DMS114 treated with DMSO at 0.1 percent for 48 hours (cell line): ENCODE data around the gene ARHGEF4.
A peak's percentile ranks its signal among the peaks of the same experiment; 100 is the strongest.

Source experiments
- DNase-seq: peaks from one replicate; lab custom pipeline; 2025; ENCODE audit not compliant: unreplicated experiment; lab: John Stamatoyannopoulos, UW

The ARHGEF4 gene

GRCh38 chr2:130850788-130851623 is 14.3 kb downstream of the ARHGEF4 start:
- no peak for DNase-seq

GRCh38 chr2:130851624-130852382 is 15.1 kb downstream of the ARHGEF4 start:
- no peak for DNase-seq

- DNase-seq = no peak
Measured at GRCh38 chr2:130852521-130853115, 15.9 kb downstream of the ARHGEF4 start.

GRCh38 chr2:130853391-130853790 is 16.7 kb downstream of the ARHGEF4 start:
- no peak for DNase-seq

GRCh38 chr2:130854301-130854700 is 17.6 kb downstream of the ARHGEF4 start:
- DNase-seq = no peak

GRCh38 chr2:130864830-130865800 is 28.4 kb downstream of the ARHGEF4 start:
- DNase-seq = no peak

GRCh38 chr2:130869441-130870160 is 32.9 kb downstream of the ARHGEF4 start:
- no peak for DNase-seq

GRCh38 chr2:130870161-130870485 is 33.4 kb downstream of the ARHGEF4 start:
- no peak for DNase-seq

- no peak for DNase-seq
Measured at GRCh38 chr2:130870779-130871178, 34.1 kb downstream of the ARHGEF4 start.

GRCh38 chr2:130871843-130872740 is 35.4 kb downstream of the ARHGEF4 start:
- DNase-seq = no peak

- DNase-seq = no peak
Measured at GRCh38 chr2:130872741-130873125, 36.0 kb downstream of the ARHGEF4 start.

GRCh38 chr2:130873700-130874346 is 37.1 kb downstream of the ARHGEF4 start:
- peak; percentile 25 for DNase-seq

GRCh38 chr2:130874512-130874911 is 37.8 kb downstream of the ARHGEF4 start:
- no peak for DNase-seq

- DNase-seq = no peak
Measured at GRCh38 chr2:130875935-130876334, 39.2 kb downstream of the ARHGEF4 start.

- DNase-seq = no peak
Measured at GRCh38 chr2:130877258-130877657, 40.5 kb downstream of the ARHGEF4 start.

- no peak for DNase-seq
Measured at GRCh38 chr2:130878316-130878715, 41.6 kb downstream of the ARHGEF4 start.

- DNase-seq = no peak
Measured at GRCh38 chr2:130878933-130879332, 42.2 kb downstream of the ARHGEF4 start.

- no peak for DNase-seq
Measured at GRCh38 chr2:130882111-130882690, 45.5 kb downstream of the ARHGEF4 start.
